Fibroblast of lung (primary cell): ENCODE data around the gene GPR50. TPM values are rescaled to one million over a fixed set of nuclear protein-coding genes. Genes with fewer than 3 reads are reported as not detected.

ENCODE experiments used
- DNase-seq, 2 donors: peaks; one replicate each; pipeline versions ENCODE4 v3.0.0 to v3.0.0-alpha.2; 2010; ENCODE audit warnings: low read depth in 2 of 2
- H2AFZ ChIP-seq: 2 replicates; pipeline ENCODE4 v1.5.1; 2012; ENCODE audit warnings: low read length, control low read depth, inconsistent platforms
- H3K27ac ChIP-seq: 2 replicates; pipeline ENCODE4 v1.5.1; 2011; ENCODE audit warnings: low read length, control low read depth; ENCODE audit not compliant: insufficient read depth
- H3K27me3 ChIP-seq: 2 replicates; pipeline ENCODE4 v1.5.1; 2011; ENCODE audit warnings: mild to moderate bottlenecking, low read length; ENCODE audit not compliant: control insufficient read depth, insufficient read depth
- H3K36me3 ChIP-seq: 2 replicates; pipeline ENCODE4 v1.5.1; 2011; ENCODE audit warnings: low read length; ENCODE audit not compliant: control insufficient read depth, insufficient read depth
- H3K4me1 ChIP-seq: 2 replicates; pipeline ENCODE4 v1.5.1; 2011; ENCODE audit warnings: low read length; ENCODE audit not compliant: control insufficient read depth, insufficient read depth; ENCODE audit errors: extremely low read depth
- H3K4me2 ChIP-seq: 2 replicates; pipeline ENCODE4 v1.5.1; 2011; ENCODE audit warnings: low read length, control low read depth; ENCODE audit not compliant: insufficient read depth; ENCODE audit errors: extremely low read depth
- H3K4me3 ChIP-seq, 4 experiments: fragments of 200-600 bp in 1 of 4; sonication (generic) in 1 of 4; replicated peaks in 1 of 4; 2 replicates each; pipeline ENCODE4 v1.5.1; 2011 to 2016; ENCODE audit warnings: low read length in 4 of 4, low read depth in 3 of 4, mild to moderate bottlenecking in 3 of 4, control low read depth in 2 of 4, inconsistent platforms in 1 of 4, mixed read lengths in 1 of 4; ENCODE audit not compliant: insufficient read depth in 1 of 4; ENCODE audit errors: control extremely low read depth in 1 of 4
- H3K79me2 ChIP-seq: 2 replicates; pipeline ENCODE4 v1.5.1; 2012; ENCODE audit warnings: mild to moderate bottlenecking, low read length, inconsistent platforms; ENCODE audit not compliant: control insufficient read depth, insufficient read depth
- H3K9ac ChIP-seq: 2 replicates; pipeline ENCODE4 v1.5.1; 2011; ENCODE audit warnings: mild to moderate bottlenecking, low read length, control low read depth; ENCODE audit not compliant: insufficient read depth
- H3K9me3 ChIP-seq: 2 replicates; pipeline ENCODE4 v1.5.1; 2012; ENCODE audit warnings: low read depth, low read length; ENCODE audit not compliant: control insufficient read depth, insufficient read depth
- H4K20me1 ChIP-seq: 2 replicates; pipeline ENCODE4 v1.5.1; 2011; ENCODE audit warnings: low read length; ENCODE audit not compliant: control insufficient read depth, insufficient read depth; ENCODE audit errors: extremely low read depth
- EZH2 ChIP-seq: IDR thresholded peaks from 2 replicates; pipeline ENCODE4 v1.5.1; 2012; ENCODE audit warnings: low read length, control low read depth, mild to moderate bottlenecking; ENCODE audit errors: missing control alignments
- polyA plus RNA-seq, 2 donors: library from polyadenylated mRNA; depleted of rRNA in 1 of 2; stranded (reverse) in 1 of 2; unstranded in 1 of 2; fragments of >200 nt; gene quantifications; 2 replicates each; pipeline ENCODE4 v1.2.1, GENCODE V29; 2011 to 2012; ENCODE audit warnings: missing spikeins in 1 of 2
- total RNA-seq: library from RNA; depleted of rRNA; stranded (reverse); fragments of >200 nt; gene quantifications from 2 replicates; pipeline ENCODE4 v1.2.1, GENCODE V29; 2014
- TF ChIP-seq, protein P1 (sequence below), 2 donors: IDR thresholded peaks in 1 of 2; conservative IDR thresholded peaks in 1 of 2; 1 replicate in 1 of 2; 2 replicates in 1 of 2; pipeline ENCODE4 v1.5.1; 2011 to 2012; ENCODE audit warnings: low read length in 2 of 2, control low read depth in 1 of 2, inconsistent platforms in 1 of 2, low read depth in 1 of 2, mild to moderate bottlenecking in 1 of 2

The GPR50 gene
- total and polyA plus RNA-seq, 2 donors (not counting 1 experiment from before 2014, with no cell fraction given): not detected

DNA sequence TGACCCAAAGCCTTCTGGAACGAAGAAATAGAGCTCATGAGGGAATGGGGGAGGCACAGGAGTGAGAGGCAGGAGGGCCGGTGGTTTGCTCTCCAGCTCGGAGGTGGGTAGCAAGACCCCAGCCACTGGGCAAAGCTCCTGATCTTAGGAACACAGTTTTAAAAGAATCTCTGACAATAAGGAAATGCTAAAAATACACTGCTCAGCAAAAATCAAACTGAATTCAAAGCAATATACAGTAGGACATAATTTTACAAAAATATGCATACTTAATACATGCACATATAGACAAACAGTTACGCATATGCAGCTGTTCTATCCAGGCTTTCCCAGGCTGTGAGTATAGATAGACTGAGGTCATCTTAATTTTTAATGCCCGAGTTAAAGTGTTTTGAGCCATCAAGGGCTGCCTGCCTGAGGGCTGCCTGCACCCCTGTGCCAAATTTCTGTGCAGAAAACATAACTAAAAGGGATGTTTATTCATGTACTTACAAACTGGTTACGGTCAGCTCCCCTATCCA is 6.9 kb downstream of the GPR50 start:
- Histone ChIP-seq H4K20me1 (no peaks in the 10 kb centered on the region), H3K27ac (no peak overlapping the region), H3K4me2 (no peak overlapping the region), H3K4me3 (no peak overlapping the region), H3K9me3 (no peaks in the 10 kb centered on the region), H3K4me1 (no peaks in the 10 kb centered on the region), H3K27me3 (no peaks in the 10 kb centered on the region), H3K79me2 (no peaks in the 10 kb centered on the region), H2AFZ (no peak overlapping the region), H3K9ac (no peak overlapping the region), H3K36me3 (no peaks in the 10 kb centered on the region)
- TF ChIP-seq, protein P1, sequence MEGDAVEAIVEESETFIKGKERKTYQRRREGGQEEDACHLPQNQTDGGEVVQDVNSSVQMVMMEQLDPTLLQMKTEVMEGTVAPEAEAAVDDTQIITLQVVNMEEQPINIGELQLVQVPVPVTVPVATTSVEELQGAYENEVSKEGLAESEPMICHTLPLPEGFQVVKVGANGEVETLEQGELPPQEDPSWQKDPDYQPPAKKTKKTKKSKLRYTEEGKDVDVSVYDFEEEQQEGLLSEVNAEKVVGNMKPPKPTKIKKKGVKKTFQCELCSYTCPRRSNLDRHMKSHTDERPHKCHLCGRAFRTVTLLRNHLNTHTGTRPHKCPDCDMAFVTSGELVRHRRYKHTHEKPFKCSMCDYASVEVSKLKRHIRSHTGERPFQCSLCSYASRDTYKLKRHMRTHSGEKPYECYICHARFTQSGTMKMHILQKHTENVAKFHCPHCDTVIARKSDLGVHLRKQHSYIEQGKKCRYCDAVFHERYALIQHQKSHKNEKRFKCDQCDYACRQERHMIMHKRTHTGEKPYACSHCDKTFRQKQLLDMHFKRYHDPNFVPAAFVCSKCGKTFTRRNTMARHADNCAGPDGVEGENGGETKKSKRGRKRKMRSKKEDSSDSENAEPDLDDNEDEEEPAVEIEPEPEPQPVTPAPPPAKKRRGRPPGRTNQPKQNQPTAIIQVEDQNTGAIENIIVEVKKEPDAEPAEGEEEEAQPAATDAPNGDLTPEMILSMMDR (conservative IDR thresholded peaks at IDR 0.05 in 1 of 2, IDR thresholded peaks at IDR 0.05 in 1 of 2; ENCODE audit: low read depth in 1 of 2, low read length in 2 of 2): no peak
- TF ChIP-seq EZH2: no peak
- DNase-seq: no peak

DNA sequence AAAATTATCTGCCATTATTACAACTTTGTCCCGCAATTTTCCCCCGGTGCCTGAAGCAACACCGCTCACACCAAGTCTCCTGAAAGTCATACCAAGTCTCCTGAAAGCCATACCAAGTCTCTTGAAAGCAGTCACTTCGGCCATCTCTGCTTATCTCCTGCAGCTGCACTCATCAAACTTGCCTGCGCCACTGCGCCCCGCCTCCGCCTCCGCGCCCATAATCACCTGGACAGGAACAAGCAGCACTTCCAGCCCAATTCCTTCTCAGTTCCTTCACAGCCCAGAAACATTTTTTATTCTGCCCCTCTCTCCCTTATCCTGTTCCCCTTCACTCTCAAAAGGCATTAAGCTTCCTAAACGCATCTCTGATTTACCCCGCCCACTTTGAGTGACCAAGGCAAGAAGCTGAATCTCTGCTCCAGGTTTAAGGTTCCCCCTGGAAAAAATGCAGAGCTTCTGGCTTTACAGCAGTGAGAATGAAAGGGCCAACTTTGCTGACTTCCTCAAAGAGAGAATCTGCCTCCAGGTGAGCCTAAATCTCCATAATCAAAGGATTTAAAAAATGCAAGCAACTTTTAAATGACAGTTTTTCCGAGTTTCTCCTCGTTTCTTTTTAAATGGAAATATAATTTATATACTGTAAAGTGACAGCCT is 7.7 kb downstream of the GPR50 start:
- TF ChIP-seq, protein P1 (conservative IDR thresholded peaks at IDR 0.05 in 1 of 2, IDR thresholded peaks at IDR 0.05 in 1 of 2; ENCODE audit: low read depth in 1 of 2, low read length in 2 of 2): no peak
- no peak for TF ChIP-seq EZH2
- Histone ChIP-seq H3K27ac (no peak overlapping the region), H3K36me3 (no peaks in the 10 kb centered on the region), H4K20me1 (no peaks in the 10 kb centered on the region), H3K9ac (no peak overlapping the region), H3K27me3 (no peaks in the 10 kb centered on the region), H3K4me2 (no peak overlapping the region), H3K4me1 (no peaks in the 10 kb centered on the region), H3K9me3 (no peaks in the 10 kb centered on the region), H3K79me2 (no peaks in the 10 kb centered on the region), H3K4me3 (no peak overlapping the region), H2AFZ (no peak overlapping the region)
- DNase-seq: no peak

DNA sequence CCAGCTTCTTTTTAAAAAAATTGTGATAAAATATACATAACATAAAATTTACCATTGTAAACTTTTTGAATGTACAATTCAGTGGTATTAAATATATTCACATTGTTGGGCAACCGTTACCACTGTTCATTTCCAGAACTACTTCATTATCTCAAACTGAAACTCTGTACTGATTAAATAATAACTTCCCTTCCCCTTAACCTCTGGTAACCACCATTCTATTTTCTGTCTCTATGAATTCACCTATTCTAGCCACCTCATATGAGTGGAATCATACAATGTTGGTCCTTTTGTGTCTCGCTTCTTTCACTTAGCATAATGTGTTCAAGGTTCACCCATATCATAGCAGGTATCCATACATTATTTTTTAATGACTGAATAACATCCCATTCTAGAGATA is 8.3 kb downstream of the GPR50 start:
- H3K4me2 ChIP-seq: no peak overlapping the region
- H3K9ac ChIP-seq: no peak overlapping the region
- no peaks in the 10 kb centered on the region for H3K9me3 ChIP-seq
- no peaks in the 10 kb centered on the region for H4K20me1 ChIP-seq
- DNase-seq: no peak
- H3K79me2 ChIP-seq: no peaks in the 10 kb centered on the region
- no peaks in the 10 kb centered on the region for H3K36me3 ChIP-seq
- H3K27me3 ChIP-seq: no peaks in the 10 kb centered on the region
- no peak overlapping the region for H3K27ac ChIP-seq
- no peak overlapping the region for H3K4me3 ChIP-seq
- TF ChIP-seq, protein P1 (conservative IDR thresholded peaks at IDR 0.05 in 1 of 2, IDR thresholded peaks at IDR 0.05 in 1 of 2; ENCODE audit: low read depth in 1 of 2, low read length in 2 of 2): no peak
- no peak for TF ChIP-seq EZH2
- no peak overlapping the region for H2AFZ ChIP-seq
- no peaks in the 10 kb centered on the region for H3K4me1 ChIP-seq
